DMS53 (cell line): Measurements from ENCODE around the gene TTC21A.

Experiments used
- DNase-seq: peaks from one replicate; lab custom pipeline; 2025; lab: John Stamatoyannopoulos, UW

The TTC21A gene

GRCh38 chr3:39099242-39099641 is 8.2 kb upstream of the TTC21A start:
- no peak for DNase-seq

- DNase-seq = no peak
Measured at GRCh38 chr3:39099738-39100499, 7.6 kb upstream of the TTC21A start.

GRCh38 chr3:39100500-39100886 is 7.0 kb upstream of the TTC21A start:
- no peak for DNase-seq

- DNase-seq = peak; percentile 49
Measured at GRCh38 chr3:39101022-39101689, 6.3 kb upstream of the TTC21A start.

- no peak for DNase-seq
Measured at GRCh38 chr3:39102504-39103323, 4.8 kb upstream of the TTC21A start.

GRCh38 chr3:39103324-39103693 is 4.2 kb upstream of the TTC21A start:
- no peak for DNase-seq

GRCh38 chr3:39103791-39104552 is 3.5 kb upstream of the TTC21A start:
- DNase-seq = no peak

GRCh38 chr3:39104961-39105686 is 2.4 kb upstream of the TTC21A start:
- peak; percentile 8 for DNase-seq

GRCh38 chr3:39105687-39106063 is 1.8 kb upstream of the TTC21A start:
- no peak for DNase-seq

- DNase-seq = peak; percentile 18
Measured at GRCh38 chr3:39106281-39106811, 1.1 kb upstream of the TTC21A start.

- DNase-seq = peak; percentile 49
Measured at GRCh38 chr3:39106851-39107387, 561 bp upstream of the TTC21A start.

GRCh38 chr3:39108200-39108710 is 775 bp downstream of the TTC21A start:
- no peak for DNase-seq

- DNase-seq = no peak
Measured at GRCh38 chr3:39109086-39109485, 1.6 kb downstream of the TTC21A start.

GRCh38 chr3:39110041-39110639 is 2.7 kb downstream of the TTC21A start:
- no peak for DNase-seq

GRCh38 chr3:39112113-39112512 is 4.6 kb downstream of the TTC21A start:
- no peak for DNase-seq

- DNase-seq = no peak
Measured at GRCh38 chr3:39112535-39112934, 5.1 kb downstream of the TTC21A start.

- DNase-seq = no peak
Measured at GRCh38 chr3:39113291-39113690, 5.8 kb downstream of the TTC21A start.

GRCh38 chr3:39114456-39114855 is 7.0 kb downstream of the TTC21A start:
- no peak for DNase-seq

GRCh38 chr3:39115870-39116269 is 8.4 kb downstream of the TTC21A start:
- no peak for DNase-seq

GRCh38 chr3:39118079-39118478 is 10.6 kb downstream of the TTC21A start:
- DNase-seq = no peak
